IMR-90 (cell line): ENCODE measurements around the gene UAP1. TPM values are rescaled to one million over a fixed set of nuclear protein-coding genes. Genes with fewer than 3 reads are reported as not detected.

Experiments
- ATAC-seq: fragments of 200-7000 bp; cut with Tn5 transposase; 2 replicates; pipeline ENCODE4 v1.9.1; 2020; ENCODE audit warnings: low read depth, mild to moderate bottlenecking, moderate library complexity
- BruUV-seq: library from RNA; stranded (reverse); fragments of 400-500 nt; replicated peaks from 2 replicates; lab custom pipeline; 2021; lab: Mats Ljungman, UMichigan
- CTCF ChIA-PET: fragments of 300-600 bp; formaldehyde crosslinking; extraction: SDS; loops from one replicate; lab custom pipeline; 2021; ENCODE audit warnings: antibody characterized with exemption; lab: Yijun Ruan, JAX
- POLR2A ChIA-PET: fragments of 300-600 bp; sonication (Branson Sonifier 250); formaldehyde crosslinking; loops from one replicate; lab custom pipeline; 2022; ENCODE audit warnings: antibody characterized with exemption; ENCODE audit not compliant: unreplicated experiment; lab: Charles Lee
- DNase-seq: peaks from one replicate; pipeline ENCODE4 v3.0.0; 2013
- H2AFZ ChIP-seq: replicated peaks from 2 replicates; pipeline ENCODE3; 2013; ENCODE audit warnings: low read length, mild to moderate bottlenecking; ENCODE audit not compliant: poor library complexity
- H2AK5ac ChIP-seq: 2 replicates; pipeline ENCODE4 v1.6.1; 2013; ENCODE audit warnings: low read depth, low read length, inconsistent platforms
- H2AK9ac ChIP-seq: replicated peaks from 2 replicates; pipeline ENCODE3; 2013; ENCODE audit warnings: mild to moderate bottlenecking, low read depth, low read length, moderate library complexity; ENCODE audit not compliant: poor library complexity
- H2BK120ac ChIP-seq: 2 replicates; pipeline ENCODE4 v1.6.1; 2013; ENCODE audit warnings: low read depth, low read length, inconsistent platforms
- H2BK15ac ChIP-seq: 3 replicates; pipeline ENCODE4 v1.6.1; 2013; ENCODE audit warnings: low read depth, low read length, inconsistent platforms
- H2BK20ac ChIP-seq: 2 replicates; pipeline ENCODE4 v1.6.1; 2013; ENCODE audit warnings: low read depth, mild to moderate bottlenecking, inconsistent platforms, low read length, moderate library complexity
- H2BK5ac ChIP-seq: 2 replicates; pipeline ENCODE4 v1.6.1; 2013; ENCODE audit warnings: mild to moderate bottlenecking, low read depth, low read length, inconsistent platforms; ENCODE audit not compliant: poor library complexity, severe bottlenecking
- H3K14ac ChIP-seq: replicated peaks from 2 replicates; pipeline ENCODE4 v1.6.1; 2013; ENCODE audit warnings: low read depth, low read length, inconsistent platforms
- H3K18ac ChIP-seq: 2 replicates; pipeline ENCODE4 v1.6.1; 2013; ENCODE audit warnings: low read depth, low read length, control low read depth
- H3K23ac ChIP-seq: 2 replicates; pipeline ENCODE4 v1.6.1; 2013; ENCODE audit warnings: low read depth, low read length, inconsistent platforms
- H3K27ac ChIP-seq: 2 replicates; pipeline ENCODE4 v1.5.1; 2013; ENCODE audit warnings: mild to moderate bottlenecking, control low read depth, low read length; ENCODE audit not compliant: insufficient read depth
- H3K27me3 ChIP-seq: 2 replicates; pipeline ENCODE4 v1.6.1; 2013; ENCODE audit warnings: low read length; ENCODE audit not compliant: control insufficient read depth, insufficient read depth
- H3K36me3 ChIP-seq: 2 replicates; pipeline ENCODE4 v1.6.1; 2013; ENCODE audit warnings: low read length, mixed read lengths; ENCODE audit not compliant: control insufficient read depth, insufficient read depth
- H3K4ac ChIP-seq: 2 replicates; pipeline ENCODE4 v1.6.1; 2013; ENCODE audit warnings: low read depth, low read length, inconsistent platforms
- H3K4me1 ChIP-seq: 2 replicates; pipeline ENCODE4 v1.6.1; 2013; ENCODE audit warnings: low read length, mixed read lengths; ENCODE audit not compliant: control insufficient read depth, insufficient read depth
- H3K4me2 ChIP-seq: 2 replicates; pipeline ENCODE4 v1.6.1; 2013; ENCODE audit warnings: low read depth, mild to moderate bottlenecking, control low read depth, low read length, moderate library complexity
- H3K4me3 ChIP-seq: 2 replicates; pipeline ENCODE4 v1.5.1; 2013; ENCODE audit warnings: low read depth, mild to moderate bottlenecking, control low read depth, low read length, moderate library complexity; ENCODE audit not compliant: insufficient read depth
- H3K56ac ChIP-seq: 2 replicates; pipeline ENCODE4 v1.6.1; 2013; ENCODE audit warnings: low read length, inconsistent platforms; ENCODE audit not compliant: insufficient read depth; ENCODE audit errors: extremely low read depth
- H3K79me1 ChIP-seq, 2 experiments: 2 replicates each; pipeline ENCODE4 v1.6.1; 2013; ENCODE audit warnings: low read length in 2 of 2, inconsistent platforms in 1 of 2, low read depth in 1 of 2
- H3K9ac ChIP-seq: 2 replicates; pipeline ENCODE4 v1.6.1; 2013; ENCODE audit warnings: low read depth, low read length, control low read depth
- H3K9me1 ChIP-seq: 2 replicates; pipeline ENCODE4 v1.6.1; 2013; ENCODE audit warnings: low read length, inconsistent platforms; ENCODE audit not compliant: insufficient read depth
- H3K9me3 ChIP-seq: 2 replicates; pipeline ENCODE4 v1.6.1; 2013; ENCODE audit warnings: low read length; ENCODE audit not compliant: control insufficient read depth, insufficient read depth
- H4K20me1 ChIP-seq: 2 replicates; pipeline ENCODE4 v1.6.1; 2013; ENCODE audit warnings: low read length, inconsistent platforms; ENCODE audit not compliant: insufficient read depth
- H4K5ac ChIP-seq: 2 replicates; pipeline ENCODE4 v1.6.1; 2013; ENCODE audit warnings: mild to moderate bottlenecking, low read depth, low read length, control low read depth
- H4K8ac ChIP-seq, 2 experiments: 2 replicates each; pipeline ENCODE4 v1.6.1; 2013; ENCODE audit warnings: low read depth in 2 of 2, low read length in 2 of 2, control low read depth in 1 of 2, inconsistent platforms in 1 of 2
- H4K91ac ChIP-seq: 2 replicates; pipeline ENCODE4 v1.6.1; 2013; ENCODE audit warnings: low read depth, low read length, inconsistent platforms; ENCODE audit not compliant: insufficient read depth
- FOS ChIP-seq: fragments of 150-350 bp; IDR thresholded peaks from 2 replicates; pipeline ENCODE4 v1.6.1; 2016; ENCODE audit warnings: low read depth, low read length
- SMC3 ChIP-seq: fragments of 150-350 bp; IDR thresholded peaks from 2 replicates; pipeline ENCODE4 v1.6.1; 2016; ENCODE audit warnings: low read depth, mild to moderate bottlenecking, antibody characterized with exemption, low read length, moderate library complexity
- WGBS, 2 experiments: methylation state at CpG; one replicate each; pipeline versions ENCODE4 v1.1.5 to v1.1.7; 2013; ENCODE audit warnings: missing lambda C conversion rate in 2 of 2; ENCODE audit not compliant: insufficient read length in 1 of 2; ENCODE audit errors: extremely low coverage in 2 of 2; 5-methylcytosine and 5-hydroxymethylcytosine counted together
- dilution Hi-C: fragments of 300-500 bp; cut with HindIII; formaldehyde crosslinking; loops from one replicate; pipeline ENCODE4 v1.14.3; 2018; ENCODE audit warnings: low sequenced_read_pairs; ENCODE audit not compliant: unreplicated experiment
- in situ Hi-C: fragments of 300-500 bp; cut with MboI; formaldehyde crosslinking; loops from 3 replicates; pipeline ENCODE4 v1.14.3; 2019; ENCODE audit warnings: low sequenced_read_pairs, inconsistent platforms, mixed read lengths
- intact Hi-C: fragments of 100-400 bp; cut with micrococcal nuclease; formaldehyde crosslinking; loops from 2 replicates; pipeline ENCODE4 v1.10.0; 2022
- polyA plus RNA-seq, 3 experiments: library from polyadenylated mRNA; depleted of rRNA; stranded (reverse); fragments of >200 nt; gene quantifications; 2 replicates each; pipeline ENCODE4 v1.2.3, GENCODE V29; 2012; ENCODE audit warnings: low replicate concordance in 1 of 3
- total RNA-seq: library from RNA; depleted of rRNA; stranded (reverse); fragments of >200 nt; gene quantifications from 2 replicates; pipeline ENCODE4 v1.2.3, GENCODE V29; 2012
- TF ChIP-seq, protein P1 (sequence below): fragments of 150-350 bp; IDR thresholded peaks from 2 replicates; pipeline ENCODE4 v1.6.1; 2017; ENCODE audit warnings: mild to moderate bottlenecking, antibody characterized with exemption, low read length, low read depth

The UAP1 gene
- total and polyA plus RNA-seq, 2 of the 4 experiments (the other 2 are of a cell fraction) = 93.4 to 196 TPM

DNA sequence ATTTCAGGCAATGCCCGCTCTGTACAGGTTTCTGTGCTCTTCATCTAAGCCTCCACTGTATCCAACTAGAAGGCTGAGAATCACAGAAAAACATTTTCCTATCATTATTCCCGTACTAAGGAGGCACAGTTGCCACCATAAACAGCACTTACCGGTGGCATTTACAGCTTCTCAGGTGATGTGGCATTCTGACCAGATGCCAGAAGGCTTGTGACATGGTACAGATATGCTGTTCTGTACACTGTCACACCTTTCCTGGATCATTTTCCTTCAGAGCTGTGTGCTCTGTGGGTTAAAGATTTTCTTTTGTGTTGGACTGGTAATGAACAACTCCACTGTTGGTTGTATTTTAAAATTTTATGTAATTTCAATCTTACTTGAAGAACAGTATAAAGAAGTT lies 4.0 kb upstream of the UAP1 start:
- H2AK5ac ChIP-seq = no peak overlapping the region
- H3K27ac ChIP-seq = no peak overlapping the region
- H4K8ac ChIP-seq = no peak overlapping the region
- ChIA-PET POLR2A (no interaction called here), CTCF (interaction anchor here (0.6 kb wide), 1 partner anchor 206 kb away, joined by 3 read pairs; no protein-coding TSS in a partner anchor)
- no peak overlapping the region for H3K4me3 ChIP-seq
- peaks cover 6% of the 10 kb centered on the region for H3K4me1 ChIP-seq
- ATAC-seq (no peak), DNase-seq (no peak)
- H3K9ac ChIP-seq = no peak overlapping the region
- no peak overlapping the region for H3K14ac ChIP-seq
- H3K4ac ChIP-seq = no peak overlapping the region
- H4K20me1 ChIP-seq = peaks cover 6% of the 10 kb centered on the region
- TF ChIP-seq SMC3 (no peak), FOS (no peak)
- TF ChIP-seq, protein P1, sequence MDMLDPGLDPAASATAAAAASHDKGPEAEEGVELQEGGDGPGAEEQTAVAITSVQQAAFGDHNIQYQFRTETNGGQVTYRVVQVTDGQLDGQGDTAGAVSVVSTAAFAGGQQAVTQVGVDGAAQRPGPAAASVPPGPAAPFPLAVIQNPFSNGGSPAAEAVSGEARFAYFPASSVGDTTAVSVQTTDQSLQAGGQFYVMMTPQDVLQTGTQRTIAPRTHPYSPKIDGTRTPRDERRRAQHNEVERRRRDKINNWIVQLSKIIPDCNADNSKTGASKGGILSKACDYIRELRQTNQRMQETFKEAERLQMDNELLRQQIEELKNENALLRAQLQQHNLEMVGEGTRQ = no peak
- H2AK9ac ChIP-seq = no peak overlapping the region
- no peak overlapping the region for H2BK120ac ChIP-seq
- no peak overlapping the region for H4K91ac ChIP-seq
- no peak overlapping the region for H4K5ac ChIP-seq
- dilution Hi-C loops = no loop called here
- in situ Hi-C loops = no loop called here
- no peak overlapping the region for H2BK5ac ChIP-seq
- H3K56ac ChIP-seq = no peak overlapping the region
- H3K36me3 ChIP-seq = no peaks in the 10 kb centered on the region
- H3K27me3 ChIP-seq = no peaks in the 10 kb centered on the region
- 50% methylated on average over 1 of the region's 3 CpGs; no CpG with 5 or more reads in 1 of the 2 experiments for WGBS, 2 experiments
- H3K18ac ChIP-seq = no peak overlapping the region
- H3K23ac ChIP-seq = no peak overlapping the region
- BruUV-seq = no TSS peak
- peaks cover 3 to 13% of the 10 kb centered on the region in 2 experiments; a peak in 3 of 4 replicates for H3K79me1 ChIP-seq
- H2BK15ac ChIP-seq = no peak overlapping the region
- no peaks in the 10 kb centered on the region for H3K9me3 ChIP-seq
- H3K9me1 ChIP-seq = no peaks in the 10 kb centered on the region; the same call in 1 of the 2 replicates
- no peak overlapping the region; the same call in 1 of the 2 replicates for H2BK20ac ChIP-seq
- H2AFZ ChIP-seq = no peak overlapping the region
- intact Hi-C loops = no loop called here
- H3K4me2 ChIP-seq = no peak overlapping the region
